Activated CD4-positive, alpha-beta T cell treated with anti-CD3 and anti-CD28 coated beads for 24 hours (primary cell): ENCODE measurements around the gene CDH7.

ENCODE experiments used
- DNase-seq, 2 donors: peaks; one replicate each; pipeline ENCODE4 v3.0.0-alpha.2; 2020; ENCODE audit warnings: low read depth in 2 of 2

CDH7 gene

DNA sequence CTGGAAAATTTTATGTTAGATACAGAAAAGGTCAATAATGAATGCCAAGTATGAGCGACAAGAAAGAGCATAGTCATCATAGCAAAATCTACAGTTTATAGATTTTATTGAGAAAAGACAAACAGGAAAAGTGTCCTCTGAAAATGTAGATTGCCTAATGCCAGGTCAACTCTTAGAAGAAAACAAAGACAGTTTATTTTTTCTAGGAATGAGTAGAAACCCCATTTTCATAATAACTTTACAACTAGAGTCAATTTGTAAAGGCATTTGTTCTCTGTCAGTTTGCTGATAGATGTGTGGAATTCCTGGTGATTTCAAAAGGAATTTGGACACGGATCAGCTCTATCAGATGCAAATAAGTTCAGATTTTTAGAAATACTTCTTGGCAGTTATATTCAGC lies 16.6 kb downstream of the CDH7 start:
- DNase-seq: no peak

DNA sequence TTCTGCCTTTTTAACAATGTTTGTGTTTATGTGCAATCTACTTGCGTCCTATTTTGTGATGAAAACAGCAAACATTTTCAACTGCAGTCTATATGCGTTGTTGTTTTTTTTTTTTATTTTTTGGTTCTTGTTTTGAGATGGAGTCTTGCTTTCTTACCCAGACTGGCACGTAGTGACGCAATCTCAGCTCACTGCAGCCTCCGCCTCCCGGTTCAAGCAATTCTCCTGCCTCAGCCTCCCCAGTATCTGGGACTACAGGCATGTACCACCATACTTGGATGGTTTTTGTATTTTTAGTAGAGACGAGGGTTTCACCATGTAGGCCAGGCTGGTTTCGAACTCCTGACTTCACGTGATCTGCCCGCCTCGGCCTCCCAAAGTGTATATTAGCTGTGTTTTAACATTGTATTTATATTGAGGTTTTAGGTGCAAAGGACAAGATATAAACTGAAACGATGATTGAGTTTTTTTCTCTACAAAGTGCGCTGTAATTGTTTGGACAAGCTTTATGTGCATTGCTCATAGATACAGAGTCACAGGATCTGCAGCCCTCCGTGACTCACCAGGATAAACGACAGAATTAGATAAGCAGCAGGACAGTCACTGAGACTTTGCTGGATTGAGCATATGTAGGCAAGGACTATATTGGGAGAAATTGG lies 17.4 kb downstream of the CDH7 start:
- no peak for DNase-seq

DNA sequence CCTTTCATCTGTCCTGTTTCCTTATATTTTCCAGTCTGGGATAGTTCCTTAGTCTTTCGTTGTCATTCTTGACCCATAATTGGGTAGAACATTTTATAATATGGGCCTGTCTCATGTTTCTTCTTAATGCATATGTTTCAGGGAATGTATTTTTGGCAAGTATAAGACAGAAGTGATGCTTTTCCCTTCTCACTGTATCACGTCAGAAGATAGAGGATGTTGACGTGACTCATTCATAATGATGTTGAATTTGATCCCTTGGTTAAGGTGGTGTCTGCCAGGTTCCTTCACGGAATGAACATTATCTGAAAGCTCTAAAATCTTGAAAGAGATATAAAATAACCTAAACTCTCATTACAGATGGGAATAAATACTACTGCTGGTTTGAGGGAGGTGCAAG lies 18.8 kb downstream of the CDH7 start:
- no peak for DNase-seq

DNA sequence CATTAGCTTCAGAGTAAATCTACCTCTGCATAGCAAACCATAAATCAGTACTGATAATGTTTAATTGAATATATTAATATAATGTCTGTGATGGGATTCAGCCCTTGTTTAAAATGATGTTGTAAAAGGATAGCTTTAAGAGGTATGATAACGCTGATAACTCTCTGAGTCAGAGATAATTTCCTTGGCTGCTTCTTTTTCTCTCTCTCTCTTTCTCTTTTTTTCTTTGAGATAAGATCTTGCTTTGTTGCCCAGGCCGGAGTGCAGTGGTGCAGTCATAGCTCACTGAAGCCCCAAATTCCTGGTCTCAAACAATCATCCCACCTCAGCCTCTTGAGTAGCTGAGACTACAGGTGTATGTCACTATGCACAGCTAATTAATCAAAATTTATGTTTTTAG lies 35.7 kb downstream of the CDH7 start:
- no peak for DNase-seq

GRCh38 chr18:65788373-65788772 lies 37.6 kb downstream of the CDH7 start:
- no peak for DNase-seq

DNA sequence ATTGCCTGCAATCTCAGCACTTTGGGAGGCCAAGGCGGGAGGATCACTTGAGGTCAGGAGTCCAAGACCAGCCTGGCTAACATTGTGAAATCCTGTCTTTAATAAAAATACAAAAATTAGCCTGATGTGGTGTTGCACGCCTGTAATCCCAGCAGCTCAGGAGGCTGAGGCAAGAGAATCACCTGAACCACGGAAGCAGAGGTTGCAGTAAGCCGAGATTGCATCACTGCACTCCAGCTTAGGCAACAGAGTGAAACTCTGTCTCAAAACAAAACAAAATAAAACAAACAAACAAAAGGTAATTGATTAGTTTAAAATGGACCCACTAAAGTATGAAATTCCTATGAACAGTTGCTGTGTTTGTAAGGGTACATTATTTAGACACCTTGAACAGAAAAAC lies 39.8 kb downstream of the CDH7 start:
- no peak for DNase-seq

DNA sequence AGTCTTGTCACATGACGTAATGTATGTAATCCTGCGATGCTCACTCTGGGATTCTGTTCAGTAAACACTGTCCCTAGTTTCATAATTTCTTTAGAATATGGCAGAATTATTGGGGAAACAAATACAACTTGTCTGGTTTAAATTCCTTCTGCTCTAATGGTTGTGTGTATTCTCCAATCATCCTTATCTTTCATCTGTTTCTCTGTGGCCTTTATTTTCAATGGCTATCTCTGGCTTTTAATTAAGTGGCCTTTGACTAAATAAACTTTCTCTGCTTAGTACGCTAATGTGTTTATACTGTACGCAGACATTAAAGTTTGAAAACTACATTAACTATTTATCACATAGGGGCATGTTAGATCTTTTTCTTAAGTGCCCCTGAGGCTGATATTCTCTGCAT lies 40.9 kb downstream of the CDH7 start:
- no peak for DNase-seq

DNA sequence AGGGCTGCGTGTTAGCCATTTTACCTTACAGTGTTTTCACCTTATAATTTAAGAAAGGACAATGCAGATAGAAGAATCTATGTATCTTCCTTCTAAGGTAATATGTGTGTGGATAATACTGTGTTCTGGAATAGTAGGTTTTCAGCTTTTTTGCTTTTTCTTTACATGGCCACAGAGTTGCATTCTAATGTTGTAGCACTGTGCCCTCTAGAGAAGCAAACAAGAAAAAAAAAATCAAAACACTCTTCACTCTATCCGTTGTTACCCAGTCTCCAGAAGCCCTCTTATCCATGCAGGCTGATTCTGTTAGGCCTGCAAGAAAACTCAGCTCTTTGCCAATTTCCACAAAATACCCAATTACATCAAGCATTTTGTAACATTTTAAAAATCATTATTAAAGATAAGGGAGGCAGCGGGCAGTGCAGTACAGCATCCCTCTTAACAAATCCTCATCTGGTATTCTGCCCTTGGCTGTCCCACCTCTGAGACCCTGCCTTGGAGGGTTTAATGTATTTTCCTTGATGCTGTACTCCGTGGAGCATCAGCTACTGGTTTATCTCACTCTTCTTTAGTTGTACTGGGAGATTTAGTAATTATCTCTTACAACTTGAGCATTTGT lies 41.8 kb downstream of the CDH7 start:
- no peak for DNase-seq

- DNase-seq: no peak
Measured at GRCh38 chr18:65808759-65809158, 57.9 kb downstream of the CDH7 start.

- no peak for DNase-seq
Measured at GRCh38 chr18:65811307-65811706, 60.5 kb downstream of the CDH7 start.

DNA sequence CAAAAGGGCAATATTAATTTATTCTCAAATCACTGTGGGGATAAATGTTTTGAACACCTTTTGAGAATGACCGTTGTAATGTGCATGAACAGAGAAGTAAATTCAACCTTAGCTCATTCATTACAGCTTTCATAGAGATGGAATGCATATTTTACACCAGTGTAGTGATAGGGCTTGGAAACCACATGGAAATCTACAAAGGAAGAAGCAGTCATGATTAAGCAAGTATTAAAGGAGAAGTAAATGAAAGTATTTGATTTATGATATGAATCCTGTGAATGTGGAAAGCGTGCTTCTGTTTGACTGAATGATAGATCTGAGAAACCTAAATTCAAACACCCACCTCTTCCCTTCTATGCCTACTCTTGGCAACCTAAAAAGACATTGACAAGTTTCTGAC lies 64.7 kb downstream of the CDH7 start:
- no peak for DNase-seq

- DNase-seq: no peak
Measured at GRCh38 chr18:65817178-65817577, 66.4 kb downstream of the CDH7 start.

DNA sequence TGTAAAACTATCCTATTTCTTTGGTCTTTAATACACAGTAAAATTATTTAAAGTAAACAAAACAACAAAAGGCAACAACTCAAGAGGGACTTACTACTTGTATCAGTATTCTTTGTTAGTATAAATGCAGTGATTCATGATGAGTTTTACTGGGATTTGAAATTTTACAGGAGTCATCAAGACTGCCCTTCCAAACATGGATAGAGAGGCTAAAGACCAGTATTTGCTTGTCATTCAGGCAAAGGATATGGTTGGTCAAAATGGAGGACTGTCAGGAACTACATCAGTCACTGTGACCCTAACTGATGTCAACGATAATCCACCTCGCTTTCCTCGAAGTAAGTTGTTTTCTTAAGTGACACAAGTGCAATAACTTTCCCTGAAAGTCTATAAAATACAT lies 71.1 kb downstream of the CDH7 start:
- DNase-seq: no peak

DNA sequence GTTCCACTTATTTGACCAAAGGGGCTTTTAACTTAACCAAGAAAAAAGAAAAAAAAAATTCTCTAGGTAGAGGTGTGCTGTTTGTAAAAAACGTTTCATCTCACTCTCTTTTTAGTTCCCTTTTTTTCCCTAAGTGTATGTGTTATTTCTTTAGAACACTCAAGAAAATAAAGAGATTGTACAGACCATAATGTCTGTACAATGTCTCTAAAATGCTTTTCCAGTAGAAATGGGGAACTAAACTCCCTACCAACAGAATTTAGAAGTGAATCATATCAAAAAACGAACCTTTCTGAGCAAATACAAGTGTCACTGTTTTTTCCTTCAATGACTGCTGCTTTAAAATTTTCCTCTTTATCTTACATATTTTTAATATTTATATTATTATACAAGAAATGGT lies 72.0 kb downstream of the CDH7 start:
- no peak for DNase-seq

- DNase-seq: no peak
Measured at GRCh38 chr18:65827444-65827843, 76.6 kb downstream of the CDH7 start.

GRCh38 chr18:65835881-65836280 lies 85.1 kb downstream of the CDH7 start:
- no peak for DNase-seq

DNA sequence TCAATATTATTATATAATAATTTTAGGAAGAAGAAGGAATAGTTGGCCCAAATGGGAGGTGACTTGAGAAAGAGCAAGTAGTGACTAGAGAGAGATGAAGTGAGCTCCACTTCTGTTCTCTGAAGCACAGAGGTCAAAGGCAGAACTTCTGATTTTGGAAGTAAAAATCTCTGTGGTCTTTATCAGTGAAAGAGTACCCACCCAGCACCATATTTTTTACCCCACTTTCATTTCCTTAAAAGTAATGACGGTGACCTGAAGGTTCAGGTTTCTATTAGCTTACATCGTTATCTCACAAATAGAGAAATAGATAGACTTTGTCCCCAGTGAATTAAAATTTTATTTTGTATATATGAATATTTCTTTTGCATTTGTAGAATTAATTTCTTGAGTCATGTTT lies 95.3 kb downstream of the CDH7 start:
- no peak for DNase-seq

DNA sequence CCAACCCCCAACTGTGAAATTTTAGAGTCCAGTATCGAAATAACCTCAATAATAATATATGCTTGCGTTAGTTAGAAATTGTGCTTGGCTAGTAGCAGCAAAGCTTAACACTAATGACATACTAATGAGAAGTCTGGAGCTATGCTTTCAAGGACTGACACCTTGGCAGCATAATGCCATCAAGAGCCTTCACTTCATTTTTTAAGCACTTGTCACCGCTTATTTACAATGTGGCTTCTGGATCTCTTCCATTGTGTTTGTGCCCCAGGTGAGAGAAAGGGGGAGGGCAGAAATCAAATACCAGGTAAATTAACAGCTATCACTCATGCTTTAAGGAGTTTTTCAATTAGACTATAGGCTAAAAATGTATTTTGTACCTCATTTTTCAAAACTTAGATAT lies 101.5 kb downstream of the CDH7 start:
- no peak for DNase-seq

GRCh38 chr18:65859075-65859474 lies 108.3 kb downstream of the CDH7 start:
- DNase-seq: no peak

GRCh38 chr18:65869527-65869926 lies 118.7 kb downstream of the CDH7 start:
- no peak for DNase-seq

GRCh38 chr18:65876310-65876709 lies 125.5 kb downstream of the CDH7 start:
- no peak for DNase-seq

DNA sequence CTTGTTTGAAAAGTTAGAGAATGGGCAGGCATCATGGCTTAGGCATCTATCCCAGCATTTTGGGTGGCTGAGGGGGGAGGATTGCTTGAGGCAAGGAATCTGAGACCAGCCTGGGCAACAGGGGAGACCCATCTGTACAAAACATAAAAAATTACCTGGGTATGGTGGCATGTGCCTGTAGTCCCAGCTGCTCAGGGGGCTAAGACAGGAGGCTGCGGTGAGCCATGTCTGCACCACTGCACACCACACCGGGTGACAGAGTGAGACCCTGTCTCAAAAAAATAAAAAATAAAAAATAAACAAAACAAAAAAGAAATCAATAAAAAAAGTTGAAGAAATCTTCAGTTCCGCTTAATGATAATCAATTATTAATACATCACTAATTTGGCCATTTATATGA lies 146.5 kb downstream of the CDH7 start:
- no peak for DNase-seq

DNA sequence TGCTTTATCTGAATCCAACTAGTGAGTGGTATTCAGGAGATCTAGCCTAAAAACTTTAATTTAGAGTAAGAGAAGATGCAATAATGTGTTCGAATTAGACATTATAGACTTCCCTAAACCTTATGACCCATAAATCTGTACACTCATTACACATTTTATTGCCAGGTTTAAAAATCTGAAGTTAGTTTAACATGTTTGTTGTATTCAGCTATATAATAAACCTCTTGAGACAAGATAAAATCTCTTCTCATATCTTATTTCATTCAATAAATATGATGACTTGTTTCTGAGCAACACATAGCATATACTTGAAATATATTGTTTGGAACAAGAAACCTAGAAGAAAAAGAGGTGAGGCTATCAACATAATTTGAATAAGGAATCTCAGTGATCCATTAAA lies 150.7 kb downstream of the CDH7 start:
- no peak for DNase-seq

DNA sequence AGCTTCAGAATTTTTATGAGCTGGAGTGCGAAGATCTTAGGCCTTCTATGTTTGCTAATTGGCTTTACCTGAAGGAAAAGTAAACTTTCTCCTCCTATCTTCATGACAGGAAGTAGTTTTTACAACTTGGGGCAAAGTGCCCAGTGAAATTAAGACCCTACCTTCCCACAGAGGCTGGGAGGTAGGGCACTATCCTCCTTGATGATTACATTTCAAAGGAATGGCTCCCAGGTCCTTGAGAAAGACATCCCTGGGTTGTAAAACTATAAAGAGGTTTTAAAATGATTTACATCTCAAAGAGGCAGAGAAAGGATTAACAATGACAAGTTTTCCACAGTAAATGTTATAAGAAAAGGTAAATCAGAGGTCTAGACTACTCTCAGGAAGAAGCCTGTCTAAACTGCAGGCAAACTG lies 155.8 kb downstream of the CDH7 start:
- DNase-seq: no peak
